ENCODE results near the gene ATXN7L2.

Gene ATXN7L2

GRCh38 chr1:109527098-109527811 is 43.5 kb downstream of the ATXN7L2 start:
- DNase-seq (ENCODE audit: low read depth in 1 of 2, low spot score in 1 of 2) = no peak
- no peak for TF ChIP-seq JUND (IDR thresholded peaks at IDR 0.05; ENCODE audit: low read depth)
- in situ Hi-C loops (cut with HindIII; ENCODE audit: low pct_unique_long_range_greater_than_20kb, low sequenced_read_pairs) = no loop called here

GRCh38 chr1:109527846-109528695 is 44.4 kb downstream of the ATXN7L2 start:
- in situ Hi-C loops (cut with HindIII; ENCODE audit: low pct_unique_long_range_greater_than_20kb, low sequenced_read_pairs) = no loop called here
- no peak for DNase-seq (ENCODE audit: low read depth in 1 of 2, low spot score in 1 of 2)
- no peak for TF ChIP-seq JUND (IDR thresholded peaks at IDR 0.05; ENCODE audit: low read depth)

- in situ Hi-C loops (cut with HindIII; ENCODE audit: low pct_unique_long_range_greater_than_20kb, low sequenced_read_pairs) = no loop called here
- DNase-seq (ENCODE audit: low read depth in 1 of 2, low spot score in 1 of 2) = no peak
- no peak for TF ChIP-seq JUND (IDR thresholded peaks at IDR 0.05; ENCODE audit: low read depth)
Measured at GRCh38 chr1:109528712-109529111, 45.0 kb downstream of the ATXN7L2 start.

GRCh38 chr1:109529881-109530456 is 46.3 kb downstream of the ATXN7L2 start:
- no peak for TF ChIP-seq JUND (IDR thresholded peaks at IDR 0.05; ENCODE audit: low read depth)
- no peak for DNase-seq (ENCODE audit: low read depth in 1 of 2, low spot score in 1 of 2)
- in situ Hi-C loops (cut with HindIII; ENCODE audit: low pct_unique_long_range_greater_than_20kb, low sequenced_read_pairs) = no loop called here

DNA sequence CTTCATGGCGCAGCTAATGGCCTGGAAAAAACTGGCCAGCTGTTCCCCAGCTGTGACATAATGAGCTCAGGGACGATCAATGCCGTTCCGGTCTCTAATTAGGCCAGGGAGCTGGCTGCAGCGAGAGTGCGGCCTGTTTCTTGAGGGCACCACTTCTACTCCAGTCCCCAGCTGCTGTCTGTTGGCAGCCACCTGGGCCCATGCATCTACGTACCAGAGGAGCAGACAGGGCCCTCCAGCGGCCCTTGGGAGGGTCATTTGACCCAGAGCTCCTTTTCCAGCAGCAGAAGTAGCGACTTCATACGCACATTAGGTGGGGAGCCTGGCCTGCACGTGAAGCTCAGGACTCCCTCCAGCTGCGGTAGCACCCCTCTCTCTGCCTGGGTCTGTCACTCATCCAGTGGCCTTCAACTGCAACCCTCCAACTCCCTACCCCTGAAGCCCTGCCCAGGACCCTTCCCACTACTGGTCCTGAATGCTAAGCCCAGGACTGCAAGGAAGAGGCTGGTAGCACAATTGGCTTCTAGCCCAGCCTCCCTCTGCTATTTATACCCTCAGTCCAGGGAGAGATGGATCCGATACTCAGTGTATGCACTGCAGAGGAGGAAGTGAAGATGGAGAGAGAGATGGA is 46.9 kb downstream of the ATXN7L2 start:
- in situ Hi-C loops (cut with HindIII; ENCODE audit: low pct_unique_long_range_greater_than_20kb, low sequenced_read_pairs) = no loop called here

GRCh38 chr1:109531380-109531779 is 47.7 kb downstream of the ATXN7L2 start:
- in situ Hi-C loops (cut with HindIII; ENCODE audit: low pct_unique_long_range_greater_than_20kb, low sequenced_read_pairs) = no loop called here
- DNase-seq (ENCODE audit: low read depth in 1 of 2, low spot score in 1 of 2) = no peak
- no peak for TF ChIP-seq JUND (IDR thresholded peaks at IDR 0.05; ENCODE audit: low read depth)

More for the DNA sequence above, 46.9 kb downstream of the ATXN7L2 start:
- no peak for DNase-seq (ENCODE audit: low read depth in 1 of 2, low spot score in 1 of 2)
- no peak for TF ChIP-seq JUND (IDR thresholded peaks at IDR 0.05; ENCODE audit: low read depth)

- DNase-seq (ENCODE audit: low read depth in 1 of 2, low spot score in 1 of 2) = no peak
- no peak for TF ChIP-seq JUND (IDR thresholded peaks at IDR 0.05; ENCODE audit: low read depth)
- in situ Hi-C loops (cut with HindIII; ENCODE audit: low pct_unique_long_range_greater_than_20kb, low sequenced_read_pairs) = no loop called here
Measured at GRCh38 chr1:109531826-109532364, 48.2 kb downstream of the ATXN7L2 start.

DNA sequence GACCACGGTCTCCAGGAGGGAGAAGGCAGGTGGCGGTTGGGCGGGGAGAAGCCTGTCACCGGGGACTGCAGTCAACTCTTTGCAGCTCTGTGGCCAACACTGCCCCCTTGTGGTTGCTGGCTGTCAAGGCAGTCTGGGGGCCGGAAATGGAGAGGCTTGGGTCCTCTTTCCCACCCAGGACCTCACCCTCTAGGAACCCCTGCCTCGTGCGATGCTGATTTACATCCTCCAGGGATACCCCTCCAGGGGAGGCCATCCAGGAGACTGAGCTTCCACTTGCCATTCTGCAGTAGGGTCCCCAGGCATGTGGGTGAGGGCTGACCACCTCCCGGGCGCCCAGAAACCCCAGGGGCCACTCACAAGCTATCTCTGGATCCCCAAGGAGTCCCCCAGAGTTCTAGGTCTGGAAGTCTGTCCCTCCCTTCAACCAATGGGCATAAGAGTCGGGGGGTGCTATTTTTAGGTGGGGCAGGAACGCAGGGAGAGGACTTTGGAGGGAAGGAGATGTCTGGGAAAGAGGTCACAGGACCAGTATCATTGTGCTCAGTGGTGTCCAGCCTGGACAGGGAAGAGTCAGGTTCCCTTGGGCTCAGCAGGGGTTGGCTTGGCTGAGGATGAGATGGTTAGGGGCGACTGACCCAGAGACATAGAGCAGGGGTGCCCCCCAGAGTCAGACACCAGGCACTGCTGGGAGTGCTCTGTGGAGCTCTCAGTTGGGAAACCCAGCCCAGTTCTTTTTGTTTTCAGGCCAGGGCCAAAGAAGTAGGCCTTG is 48.8 kb downstream of the ATXN7L2 start:
- in situ Hi-C loops (cut with HindIII; ENCODE audit: low pct_unique_long_range_greater_than_20kb, low sequenced_read_pairs) = no loop called here
- DNase-seq (ENCODE audit: low read depth in 1 of 2, low spot score in 1 of 2) = peak; percentile 51 to 80

DNA sequence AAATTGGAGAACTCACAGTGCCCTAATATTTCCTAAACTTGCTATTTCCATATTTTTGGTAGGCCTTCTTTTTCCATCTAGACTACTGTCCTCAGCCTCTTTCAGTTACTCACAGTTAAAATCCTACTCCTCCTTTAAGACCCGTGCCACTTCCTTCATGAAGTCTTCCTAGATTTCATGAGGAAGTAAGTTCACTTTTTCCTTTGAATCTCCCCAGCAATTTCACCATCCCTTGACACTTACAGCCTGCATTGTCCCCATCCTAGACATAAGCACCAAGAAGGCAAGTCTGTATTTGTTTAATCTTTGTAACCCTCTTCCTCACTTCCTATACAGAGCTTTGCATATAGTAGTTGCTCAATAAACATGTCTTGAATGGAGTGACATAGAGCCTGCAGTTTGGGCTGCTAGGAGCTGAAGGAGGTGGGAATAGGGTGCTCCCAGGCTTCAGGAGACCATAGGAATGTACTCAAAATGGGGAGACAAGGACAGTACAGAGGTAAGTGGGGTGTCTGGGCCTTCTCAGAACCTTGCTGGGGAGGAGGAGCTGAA is 50.7 kb downstream of the ATXN7L2 start:
- DNase-seq (ENCODE audit: low read depth in 1 of 2, low spot score in 1 of 2) = no peak
- in situ Hi-C loops (cut with HindIII; ENCODE audit: low pct_unique_long_range_greater_than_20kb, low sequenced_read_pairs) = no loop called here
- no peak for TF ChIP-seq JUND (IDR thresholded peaks at IDR 0.05; ENCODE audit: low read depth)

More for the DNA sequence above, 48.8 kb downstream of the ATXN7L2 start:
- no peak for TF ChIP-seq JUND (IDR thresholded peaks at IDR 0.05; ENCODE audit: low read depth)

DNA sequence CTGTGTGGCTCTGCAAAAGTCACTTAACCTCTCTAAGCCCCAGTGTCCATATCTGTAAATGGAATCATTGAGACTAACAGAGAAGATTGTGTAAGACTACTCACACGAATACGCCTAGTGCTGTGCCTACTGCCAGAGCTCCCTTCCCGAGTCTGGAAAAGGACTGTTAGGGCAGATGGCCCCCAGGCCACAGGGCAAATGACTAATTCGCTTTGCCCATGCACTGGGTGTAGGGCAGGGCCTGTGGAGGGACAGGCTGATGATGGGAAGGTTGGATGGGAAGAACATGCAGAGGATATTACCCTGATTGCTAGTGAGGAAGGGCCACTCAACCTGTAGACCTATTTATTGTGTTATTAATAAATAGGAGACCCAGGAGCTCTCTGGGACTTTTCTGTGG is 51.8 kb downstream of the ATXN7L2 start:
- no peak for DNase-seq (ENCODE audit: low read depth in 1 of 2, low spot score in 1 of 2)
- in situ Hi-C loops (cut with HindIII; ENCODE audit: low pct_unique_long_range_greater_than_20kb, low sequenced_read_pairs) = no loop called here

DNA sequence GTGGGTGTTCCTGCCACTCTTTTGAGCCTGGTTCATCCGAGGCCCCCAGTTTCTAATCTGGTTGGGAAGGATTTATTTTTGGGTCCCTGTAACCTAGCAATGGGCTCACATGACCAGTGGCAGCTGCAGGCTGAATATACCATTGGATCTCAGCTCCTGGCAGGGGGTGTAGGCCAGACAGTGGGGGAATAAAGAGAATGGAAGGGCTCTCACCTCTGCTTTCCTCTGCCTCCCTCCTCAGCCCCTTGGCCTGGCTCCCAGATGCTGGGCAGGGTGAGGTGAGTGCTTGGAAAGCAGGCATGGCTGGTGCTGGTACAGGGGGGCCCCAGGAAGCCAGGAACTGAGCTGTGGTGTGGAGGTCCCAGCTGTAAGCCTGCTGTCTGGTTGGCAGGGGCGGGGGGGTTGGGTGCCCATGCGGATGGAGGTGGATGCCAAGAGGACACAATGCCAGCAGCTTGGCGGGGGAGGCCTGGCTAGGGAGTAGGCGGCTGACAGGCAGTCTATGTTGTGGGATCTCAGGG is 52.3 kb downstream of the ATXN7L2 start:
- in situ Hi-C loops (cut with HindIII; ENCODE audit: low pct_unique_long_range_greater_than_20kb, low sequenced_read_pairs) = no loop called here
- DNase-seq (ENCODE audit: low read depth in 1 of 2, low spot score in 1 of 2) = no peak
- no peak for TF ChIP-seq JUND (IDR thresholded peaks at IDR 0.05; ENCODE audit: low read depth)

More for the DNA sequence above, 51.8 kb downstream of the ATXN7L2 start:
- no peak for TF ChIP-seq JUND (IDR thresholded peaks at IDR 0.05; ENCODE audit: low read depth)

All from T47D (cell line).